GM21390 (cell line): ENCODE measurements around the gene ZBTB7B.

Experiments used
- ATAC-seq: cut with Tn5 transposase; IDR thresholded peaks from one replicate; pipeline ENCODE4 v1.9.1; 2021; ENCODE audit not compliant: unreplicated experiment

Gene ZBTB7B

DNA sequence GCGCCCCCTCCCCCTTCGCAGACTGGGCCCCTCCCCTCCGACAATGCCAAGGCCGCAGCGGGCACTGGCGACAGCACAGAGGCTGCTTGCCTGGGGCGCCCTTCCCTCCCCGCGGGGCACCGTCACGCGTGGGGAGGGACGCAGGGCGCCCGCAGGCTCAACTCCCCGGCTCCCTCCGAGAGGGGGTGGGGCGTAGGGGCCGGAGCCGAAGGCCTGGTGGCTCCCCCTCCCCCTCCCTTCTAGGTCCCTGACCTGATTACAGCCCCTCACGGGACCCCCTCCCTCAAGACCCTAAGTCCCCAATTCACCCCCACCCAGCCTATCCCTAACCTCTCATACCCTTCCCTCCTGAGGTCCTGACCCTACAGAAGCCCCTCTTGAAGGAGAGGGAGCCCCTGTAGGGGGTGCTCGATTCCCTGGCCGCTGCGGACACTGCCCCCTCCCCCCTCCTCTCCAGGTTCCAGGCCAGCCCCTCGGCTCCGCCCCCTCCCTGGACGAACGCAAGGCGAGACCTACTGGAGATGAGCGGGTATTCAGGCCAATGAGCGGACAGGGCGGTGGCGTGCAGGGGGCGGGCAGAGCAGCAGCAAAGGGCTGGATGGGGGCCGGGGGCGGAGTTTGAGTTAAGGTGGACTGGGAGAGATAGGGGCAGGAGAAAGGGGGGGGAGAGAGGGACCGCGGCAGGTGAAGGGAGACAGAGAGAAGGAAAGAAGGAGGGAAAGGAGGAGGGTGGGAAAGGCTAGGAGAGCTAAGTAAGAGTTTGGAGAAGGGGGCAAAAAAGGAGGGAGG lies 733 bp upstream of the ZBTB7B start:
- no peak for ATAC-seq

DNA sequence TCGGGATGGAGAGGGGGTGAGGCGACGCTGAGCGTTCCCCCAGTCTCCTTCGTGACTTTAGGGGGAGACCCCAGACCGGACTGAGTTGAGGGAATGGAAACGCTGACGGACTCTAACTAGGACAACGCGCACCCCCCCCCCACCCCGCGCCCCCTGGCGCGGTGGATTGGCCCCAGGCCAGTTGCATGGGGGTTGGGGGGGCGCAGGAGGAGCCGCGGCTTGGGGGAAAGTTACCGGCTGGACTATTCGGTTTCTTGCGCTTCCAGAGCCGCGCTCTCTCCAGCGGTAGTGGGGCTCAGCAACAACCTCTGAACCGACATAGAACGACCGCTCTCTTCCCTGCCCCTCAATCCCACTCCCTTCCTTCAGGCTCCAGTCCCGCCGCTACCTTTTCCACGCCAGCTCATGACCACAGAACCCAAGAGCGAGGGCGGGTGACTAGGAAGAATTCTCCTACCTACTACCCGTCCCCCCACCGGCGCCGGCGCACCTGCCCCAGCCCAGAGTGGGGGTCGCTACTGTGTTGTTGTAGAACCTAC lies 694 bp downstream of the ZBTB7B start:
- no peak for ATAC-seq

DNA sequence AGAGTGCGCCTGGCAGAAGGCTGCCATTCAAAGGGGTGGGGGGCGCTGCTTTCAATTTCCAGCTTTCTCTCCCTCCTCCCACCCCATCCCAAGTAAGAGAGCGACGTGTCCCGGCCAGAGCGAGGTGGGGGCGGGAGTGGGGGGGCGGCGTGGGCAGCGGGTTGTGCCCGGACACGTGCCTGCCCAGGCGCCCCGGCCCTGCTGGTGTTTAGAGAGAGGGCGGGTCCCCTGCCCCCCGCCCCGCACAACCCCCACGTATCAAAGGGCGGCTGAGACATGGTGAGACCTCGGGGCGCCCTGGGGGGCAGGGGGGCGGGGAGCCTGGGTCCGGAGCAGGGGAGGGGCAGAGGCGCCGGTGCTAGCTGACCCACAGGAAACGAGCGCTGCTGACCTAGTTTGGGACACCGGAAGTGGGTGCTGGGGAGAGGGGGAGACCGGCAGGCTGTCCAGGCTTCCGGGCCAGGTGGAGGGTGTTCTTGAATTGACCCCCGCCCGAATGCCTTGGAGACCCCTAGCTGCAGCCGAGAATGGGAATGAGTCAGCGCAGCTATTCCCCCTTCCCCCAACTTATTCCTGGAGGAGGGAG lies 1.3 kb downstream of the ZBTB7B start:
- no peak for ATAC-seq

DNA sequence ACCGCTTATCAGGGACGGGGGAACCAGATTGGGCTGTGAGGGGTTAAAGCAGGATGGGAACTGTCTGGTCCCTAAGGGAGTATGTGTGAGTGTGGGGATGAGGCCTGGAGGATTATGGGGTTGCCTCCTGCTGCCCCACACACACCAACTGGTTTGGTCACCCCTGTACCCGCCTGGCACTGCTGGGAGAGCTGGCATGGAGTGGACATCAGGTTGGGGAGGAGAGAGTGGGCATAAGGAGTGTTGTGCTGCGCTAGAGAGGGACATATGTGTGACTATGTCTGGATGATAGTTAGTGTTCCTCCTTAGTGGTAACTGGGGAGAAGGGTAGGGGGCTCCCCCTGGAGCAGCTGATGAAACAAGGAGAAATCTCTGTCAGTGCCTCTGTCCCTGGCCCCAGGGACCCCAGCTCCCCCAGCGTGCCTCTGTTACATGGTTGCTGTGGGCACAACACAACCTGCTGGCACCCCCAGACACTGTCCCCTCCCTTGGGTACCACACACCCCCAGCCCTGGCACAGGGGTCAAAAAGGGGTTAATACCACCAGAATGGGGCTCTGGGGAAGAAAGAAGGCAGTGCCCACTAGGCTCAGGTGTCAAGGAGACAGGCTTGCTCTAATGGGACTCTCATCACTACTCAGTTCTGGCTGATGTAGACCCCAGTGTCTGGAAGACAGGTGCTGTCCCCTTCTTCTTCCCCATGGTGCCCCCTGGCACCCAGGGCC lies 1.9 kb downstream of the ZBTB7B start:
- ATAC-seq: no peak

DNA sequence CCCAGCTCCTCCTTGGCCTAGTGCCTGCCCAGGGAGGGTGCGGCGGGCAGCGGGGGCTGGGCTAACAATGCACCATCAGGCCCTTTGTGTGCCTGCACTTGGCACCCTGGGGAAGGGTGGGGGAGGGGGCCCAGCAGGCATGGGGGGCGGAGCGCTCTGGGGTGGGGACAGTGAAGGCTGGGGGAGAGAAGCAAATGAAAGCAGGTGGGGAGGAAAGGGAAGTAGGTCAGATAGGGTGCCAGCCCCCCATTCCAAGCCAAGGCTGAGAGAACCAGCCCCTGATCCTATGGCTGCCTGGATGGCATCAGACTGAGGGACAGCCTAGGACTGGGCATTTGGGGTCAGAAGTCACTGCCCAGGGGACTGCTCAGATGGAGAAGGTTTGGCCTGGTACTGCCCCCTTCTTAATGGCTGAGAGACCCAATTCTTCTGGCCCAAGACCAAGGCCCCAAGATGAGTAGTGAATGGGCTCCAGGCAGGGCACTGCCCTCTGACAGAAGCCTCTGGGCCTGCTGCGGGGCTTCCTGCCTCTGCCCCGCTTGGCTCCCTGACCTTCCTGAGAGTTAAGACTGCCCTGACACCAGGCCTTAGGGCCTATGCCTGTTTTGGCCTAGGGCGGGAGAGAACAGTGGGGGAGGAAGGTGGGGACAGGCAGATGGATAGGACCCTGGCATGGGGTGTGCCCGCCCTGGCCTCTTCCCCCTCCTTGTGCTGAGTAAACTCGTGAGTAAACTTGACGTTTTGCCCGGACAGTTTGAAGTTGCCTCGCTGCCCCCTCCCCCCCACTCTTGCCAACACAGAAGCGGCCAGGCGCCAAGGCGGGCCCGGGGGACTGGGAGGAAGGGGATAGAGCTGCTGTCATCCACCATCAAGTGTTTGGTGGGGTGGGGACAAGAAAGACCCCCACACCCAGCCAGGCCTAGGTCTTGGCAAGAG lies 2.7 kb downstream of the ZBTB7B start:
- no peak for ATAC-seq

DNA sequence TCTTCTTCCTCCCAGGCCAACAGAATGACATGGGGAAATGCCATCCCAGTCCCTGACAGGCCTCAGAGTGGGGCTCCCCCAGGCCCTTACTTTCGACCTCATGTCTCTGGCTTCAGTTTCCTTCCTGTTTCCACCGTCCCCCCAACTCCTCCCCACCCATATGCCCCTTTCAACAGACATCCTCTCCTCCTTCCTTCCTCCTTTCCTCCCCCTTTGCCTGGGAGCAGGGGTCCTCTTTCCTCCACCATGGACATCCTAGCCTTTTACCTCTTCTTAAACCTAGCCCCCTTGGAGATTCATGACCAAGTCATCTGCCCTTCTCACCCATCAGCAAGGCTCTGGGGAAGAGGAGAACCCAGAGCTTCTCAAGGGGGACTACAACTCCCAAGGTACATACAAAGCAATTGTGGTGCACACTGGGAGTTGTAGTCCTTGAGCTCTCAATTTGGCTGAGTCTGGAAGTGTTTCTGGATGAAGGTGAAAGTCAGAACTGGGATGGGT lies 4.0 kb downstream of the ZBTB7B start:
- ATAC-seq: no peak

DNA sequence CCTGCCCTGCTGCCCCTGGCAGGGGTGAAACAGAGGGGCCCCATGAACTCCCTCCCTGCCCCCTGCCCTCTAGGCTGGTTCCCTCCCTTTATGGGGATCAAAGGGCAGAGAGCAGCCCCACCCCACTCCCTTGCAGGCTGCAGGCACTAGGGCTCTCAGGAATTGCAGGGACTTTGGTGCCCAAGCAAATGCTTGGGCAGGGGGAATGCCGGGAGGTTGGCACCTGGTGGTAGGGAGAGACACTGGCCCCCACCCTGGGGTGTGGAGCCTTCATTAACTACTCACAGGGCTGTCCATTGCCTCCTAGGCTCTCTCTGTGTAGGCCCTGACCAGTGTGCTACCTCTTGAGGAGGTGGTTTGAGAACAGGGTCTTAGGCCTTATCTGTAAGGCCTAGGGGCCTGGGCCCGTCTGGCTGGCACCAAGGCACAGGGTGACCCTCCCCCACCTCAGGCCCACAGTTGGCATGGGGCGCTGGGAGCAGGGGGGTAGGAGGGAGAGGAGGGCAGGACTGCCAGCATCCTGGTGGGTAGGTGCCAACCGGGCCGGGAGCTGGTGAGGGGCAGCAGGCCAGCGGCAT lies 4.7 kb downstream of the ZBTB7B start:
- ATAC-seq: no peak

DNA sequence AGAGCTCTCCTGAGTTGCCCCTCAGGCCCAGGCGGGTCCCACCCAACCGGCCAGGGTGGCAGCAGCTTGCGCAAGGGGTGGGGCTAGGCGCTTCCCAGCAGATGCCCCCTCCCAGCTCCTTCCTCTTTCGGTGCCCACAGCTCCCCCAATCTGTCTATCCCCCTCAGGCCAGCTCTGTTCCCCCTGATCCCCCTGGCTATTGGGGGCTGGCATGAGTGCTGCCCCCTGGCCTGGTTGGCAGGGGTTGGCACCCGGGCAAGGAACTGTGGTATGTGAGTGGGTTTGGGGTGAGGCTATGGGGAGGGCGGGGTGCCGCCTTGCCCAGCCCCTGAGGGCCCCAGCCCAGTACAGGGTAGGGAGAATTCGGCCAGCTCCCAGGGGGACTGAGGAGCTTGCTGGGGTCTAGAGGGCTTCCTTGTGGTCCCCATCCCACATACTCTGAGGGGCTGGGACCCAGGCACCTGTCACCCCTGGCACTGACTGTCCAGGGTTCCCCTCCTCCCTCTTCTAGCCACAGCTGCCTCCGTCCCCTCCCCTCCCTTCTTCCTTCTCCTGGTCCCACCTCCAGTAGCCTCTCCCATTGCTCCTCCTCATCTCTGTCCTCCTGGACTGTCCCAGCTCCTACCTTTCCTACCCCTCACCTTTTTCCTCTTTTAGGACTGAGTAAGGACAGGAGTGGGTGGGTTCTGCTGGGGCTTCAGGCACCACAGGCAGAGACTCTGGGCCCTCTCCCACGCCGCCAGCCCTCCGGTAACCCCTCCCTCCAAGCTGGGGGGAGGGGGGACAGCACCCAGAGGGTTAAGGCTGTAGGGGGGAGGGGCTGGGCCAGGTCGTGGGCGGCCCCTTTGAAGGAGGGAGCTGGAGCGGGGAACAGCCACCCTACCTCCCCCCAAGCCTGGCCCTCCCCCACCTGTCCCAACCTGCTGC lies 5.7 kb downstream of the ZBTB7B start:
- no peak for ATAC-seq

DNA sequence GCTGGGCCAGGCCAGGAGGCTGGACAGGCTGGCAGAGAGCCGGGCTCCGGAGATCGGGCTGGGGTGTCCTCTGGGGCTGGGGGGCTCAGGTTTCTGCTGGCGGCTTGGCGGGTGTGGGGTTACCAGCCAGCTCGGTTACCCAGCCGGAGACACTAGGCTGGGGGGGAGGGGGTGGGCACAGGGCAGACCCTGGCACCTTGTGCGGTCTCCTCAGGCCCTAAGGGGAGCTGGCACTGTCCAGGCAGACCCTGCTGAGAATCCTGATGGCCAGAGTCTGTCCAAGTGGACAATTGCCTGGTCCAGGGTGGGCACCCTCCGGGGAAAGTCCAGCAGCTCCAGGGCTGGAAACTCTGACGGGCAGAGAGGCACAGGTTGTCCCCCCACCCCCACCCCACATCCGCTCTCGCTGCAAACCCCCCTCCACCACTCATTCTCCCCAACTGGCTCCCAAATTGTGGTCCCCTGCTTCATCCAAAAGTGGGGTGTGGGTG lies 6.7 kb downstream of the ZBTB7B start:
- no peak for ATAC-seq

DNA sequence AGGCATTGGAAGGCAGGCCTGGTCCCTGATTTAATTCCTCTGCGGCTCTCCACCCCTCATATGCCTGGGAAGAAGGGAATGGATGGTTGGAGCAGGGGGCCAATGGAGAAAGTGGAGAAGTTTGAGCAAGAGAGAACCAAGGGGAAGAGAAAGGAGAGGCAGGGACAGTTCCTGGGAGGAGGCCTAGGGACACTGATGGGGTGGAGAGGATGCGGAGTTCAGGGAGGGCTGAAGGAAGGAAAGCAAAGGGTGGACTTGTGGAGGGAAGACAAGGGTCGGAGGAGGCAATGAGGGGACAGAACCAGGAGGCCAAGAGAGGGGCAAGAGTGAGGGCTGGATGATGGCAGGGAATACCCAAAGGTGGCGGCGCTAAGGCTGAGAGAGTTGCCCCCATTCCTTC lies 7.1 kb downstream of the ZBTB7B start:
- no peak for ATAC-seq

DNA sequence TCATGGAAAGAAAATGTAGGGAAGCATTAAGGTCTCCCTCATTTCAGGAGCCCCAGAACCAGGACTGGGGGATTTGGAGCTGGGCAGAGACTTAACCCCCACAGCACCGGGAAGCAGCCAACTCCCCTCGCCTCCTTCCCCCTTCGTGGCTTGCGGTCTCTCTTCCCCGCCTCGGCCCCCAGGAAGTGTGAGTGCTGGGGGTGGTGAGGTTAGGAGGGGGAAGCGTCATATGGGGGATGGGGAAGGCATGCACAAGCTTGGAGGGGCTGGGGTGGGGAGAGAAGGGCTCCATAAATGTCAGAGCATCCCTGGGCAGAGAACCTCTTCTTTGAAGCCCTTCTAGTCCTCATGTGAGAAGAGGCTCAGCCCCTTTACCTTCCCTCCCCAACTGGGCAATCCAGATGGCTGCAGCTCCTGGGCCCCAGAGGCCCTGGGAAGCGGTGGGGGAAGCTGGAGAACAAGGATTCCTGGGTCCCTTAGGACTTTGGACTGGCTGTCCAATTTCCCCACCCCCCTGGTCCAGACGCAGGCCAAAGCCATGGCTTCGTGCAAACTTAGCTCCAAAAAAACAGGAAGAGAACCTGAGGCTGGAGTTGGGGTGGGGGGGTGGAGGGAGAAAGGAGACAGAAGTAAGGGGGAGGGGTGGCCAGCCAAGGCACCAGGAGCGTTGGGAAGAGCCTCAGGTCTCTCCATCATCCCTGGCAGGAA lies 7.8 kb downstream of the ZBTB7B start:
- ATAC-seq: no peak

DNA sequence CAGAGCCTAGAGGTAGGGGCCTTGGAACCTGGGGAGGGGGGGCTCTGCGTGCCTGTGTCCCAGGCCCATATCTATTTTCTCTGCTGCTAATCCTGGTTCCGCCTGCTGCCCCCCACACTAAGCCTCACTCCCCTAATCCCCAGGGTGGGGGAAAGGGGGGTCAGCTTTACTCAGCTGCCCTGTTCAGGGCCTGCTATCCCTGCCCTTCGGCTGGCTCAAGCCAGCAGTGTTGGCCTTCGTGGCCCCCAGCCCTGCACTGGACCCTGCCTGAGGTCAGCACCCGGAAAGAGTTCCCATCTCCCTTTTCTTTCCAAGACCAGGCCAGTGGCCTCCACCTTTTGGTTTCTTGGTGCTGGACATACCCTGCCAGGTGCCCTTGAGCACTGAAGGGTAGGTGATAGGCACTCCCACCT lies 8.4 kb downstream of the ZBTB7B start:
- ATAC-seq: no peak

DNA sequence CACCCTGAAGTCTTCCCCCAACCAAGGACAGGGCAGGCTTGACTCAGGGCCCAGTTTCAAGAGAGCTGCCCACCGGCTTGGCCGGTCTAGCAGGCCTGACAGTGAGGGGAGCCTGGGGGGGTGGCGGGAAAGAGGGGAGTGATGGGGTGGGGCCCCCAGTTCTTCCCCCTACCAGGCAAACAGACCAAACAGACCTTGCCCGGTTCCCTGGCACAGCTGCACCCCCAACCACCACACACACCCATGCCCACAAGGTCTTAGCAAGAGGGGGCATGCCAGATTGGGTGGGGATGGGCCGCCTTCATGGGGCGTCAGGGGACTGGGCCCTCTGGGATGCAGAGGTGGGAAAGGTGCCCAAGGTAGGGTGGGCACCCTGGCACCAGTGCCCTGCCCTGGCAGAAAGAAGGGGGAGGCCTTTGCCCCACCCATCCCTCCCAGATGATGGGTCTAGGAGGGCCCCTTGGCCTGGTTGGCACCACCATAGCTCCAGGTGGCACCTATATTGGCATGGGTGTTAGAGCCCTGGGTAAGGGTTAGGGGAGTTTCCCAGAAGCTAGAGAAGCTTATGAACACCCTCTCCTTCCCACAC lies 8.9 kb downstream of the ZBTB7B start:
- ATAC-seq: no peak

DNA sequence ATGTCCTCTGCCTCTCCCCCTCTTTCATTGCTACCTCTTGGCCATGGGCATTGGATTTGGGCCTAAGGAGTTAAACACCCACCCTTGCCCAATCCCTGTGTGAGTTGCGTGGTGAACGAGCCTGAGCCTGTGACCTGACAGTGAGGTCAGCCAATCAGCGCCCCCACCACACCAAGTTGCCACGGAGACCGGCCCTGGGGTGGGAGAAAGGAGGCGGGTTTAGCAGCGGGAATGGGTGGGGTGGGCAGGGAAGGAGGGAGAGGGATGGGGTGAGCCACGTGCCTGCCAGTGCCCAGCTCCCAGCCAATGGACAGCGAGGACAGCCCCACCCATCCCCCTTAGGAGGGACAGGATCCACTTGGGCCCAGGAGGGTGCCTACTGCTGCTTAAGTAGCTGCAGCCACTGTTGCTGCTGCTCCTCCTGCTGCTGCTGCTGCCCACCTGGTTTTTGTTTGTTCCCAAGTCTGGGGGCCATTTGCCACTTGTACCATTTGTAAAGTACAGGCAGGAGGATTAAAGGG lies 9.5 kb downstream of the ZBTB7B start:
- no peak for ATAC-seq

DNA sequence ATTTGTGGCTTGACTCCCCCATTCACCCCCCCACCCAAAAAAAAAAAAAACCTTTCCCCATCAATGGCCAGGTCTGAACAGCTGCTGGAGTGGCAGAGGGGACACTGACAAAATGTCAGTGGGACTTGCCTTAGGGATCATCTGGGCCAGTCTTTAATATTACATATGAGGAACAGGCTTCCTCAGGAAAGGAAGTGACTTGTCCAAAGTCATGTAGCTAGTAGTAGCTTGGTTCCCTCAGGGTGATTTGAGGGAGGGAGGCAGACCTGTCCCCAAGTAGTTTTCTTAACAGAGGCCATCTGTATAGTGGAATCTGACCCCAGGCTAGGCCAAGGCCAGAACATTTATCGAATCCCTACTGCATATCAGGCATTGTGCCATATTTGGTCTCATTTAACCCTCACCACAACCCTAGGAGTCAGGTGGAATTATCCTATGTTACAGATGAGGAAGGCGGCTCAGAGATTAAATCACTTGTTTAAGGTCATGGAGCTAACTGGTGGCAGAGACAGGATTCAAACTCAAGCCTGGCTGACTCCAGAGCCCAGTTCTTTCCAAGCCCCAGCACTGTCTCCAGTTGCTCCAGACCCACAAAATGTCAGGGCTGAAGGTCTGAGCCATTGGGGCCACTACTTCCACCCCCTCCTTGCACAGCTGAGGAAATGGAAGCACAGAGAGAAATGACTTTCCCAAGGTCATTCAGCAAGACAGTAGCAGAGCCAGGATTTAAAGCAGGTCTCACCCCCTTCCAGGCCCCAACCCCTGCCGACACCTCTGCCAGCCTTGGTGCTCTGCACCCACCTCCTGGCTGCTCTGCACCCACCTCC lies 10.4 kb downstream of the ZBTB7B start:
- no peak for ATAC-seq

DNA sequence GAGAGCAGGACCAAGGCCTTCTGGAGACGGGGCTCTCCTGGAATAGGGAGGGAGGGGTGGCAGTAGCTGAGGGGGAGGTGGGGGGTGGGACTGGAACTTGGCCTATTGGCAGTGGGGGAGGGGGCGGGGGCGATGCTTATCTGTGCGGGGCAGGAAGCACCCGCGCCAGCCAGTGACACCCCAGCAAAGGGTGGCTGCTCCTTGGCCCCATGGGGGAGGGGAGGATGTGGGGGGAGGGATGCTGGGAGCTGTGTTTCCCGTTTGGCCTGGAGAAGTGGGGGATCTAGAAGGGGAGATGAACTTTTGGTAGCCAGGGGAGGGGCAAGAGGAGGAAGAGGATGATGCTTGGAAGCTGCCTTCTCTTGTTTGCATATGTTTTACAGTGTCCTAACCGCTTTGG lies 11.0 kb downstream of the ZBTB7B start:
- no peak for ATAC-seq
